HEK293 (cell line): ENCODE results near the gene TMED9.

Source experiments
- SP7 ChIP-seq: fragments of 450-650 bp; formaldehyde crosslinking; IDR thresholded peaks from 2 replicates; pipeline ENCODE4 v1.5.1; 2016; ENCODE audit warnings: missing biosample characterization, missing genetic modification characterization
- TSHZ1 ChIP-seq: fragments of 450-650 bp; formaldehyde crosslinking; IDR thresholded peaks from 2 replicates; pipeline ENCODE4 v1.5.1; 2016; ENCODE audit warnings: missing biosample characterization, missing genetic modification characterization, borderline replicate concordance
- ZBTB11 ChIP-seq: fragments of 450-650 bp; formaldehyde crosslinking; conservative IDR thresholded peaks from 2 replicates; pipeline ENCODE4 v1.5.1; 2016; ENCODE audit warnings: low read depth, missing biosample characterization, missing genetic modification characterization
- ZBTB48 ChIP-seq: fragments of 450-650 bp; formaldehyde crosslinking; IDR thresholded peaks from 2 replicates; pipeline ENCODE4 v1.5.1; 2016; ENCODE audit warnings: missing biosample characterization, missing genetic modification characterization
- ZBTB8A ChIP-seq: fragments of 450-650 bp; formaldehyde crosslinking; IDR thresholded peaks from 2 replicates; pipeline ENCODE4 v1.5.1; 2016; ENCODE audit warnings: missing biosample characterization, missing genetic modification characterization
- ZNF157 ChIP-seq: fragments of 450-650 bp; formaldehyde crosslinking; IDR thresholded peaks from 2 replicates; pipeline ENCODE4 v1.5.1; 2016; ENCODE audit warnings: missing biosample characterization, missing genetic modification characterization
- ZNF274 ChIP-seq, 2 experiments: fragments of 200-500 bp in 1 of 2; fragments of 450-650 bp in 1 of 2; sonication (Bioruptor generic) in 1 of 2; formaldehyde crosslinking in 1 of 2; IDR thresholded peaks; 2 replicates each; pipeline versions ENCODE4 v1.5.1 to v1.6.1; 2014 to 2016; ENCODE audit warnings: borderline replicate concordance in 1 of 2, inconsistent platforms in 1 of 2, low read length in 1 of 2, missing biosample characterization in 1 of 2, missing genetic modification characterization in 1 of 2
- ZNF280C ChIP-seq: fragments of 450-650 bp; formaldehyde crosslinking; IDR thresholded peaks from 2 replicates; pipeline ENCODE4 v1.5.1; 2016; ENCODE audit warnings: missing biosample characterization, missing genetic modification characterization
- ZNF280D ChIP-seq: fragments of 450-650 bp; formaldehyde crosslinking; IDR thresholded peaks from 2 replicates; pipeline ENCODE4 v1.5.1; 2016; ENCODE audit warnings: missing biosample characterization, missing genetic modification characterization
- ZNF302 ChIP-seq: fragments of 450-650 bp; formaldehyde crosslinking; IDR thresholded peaks from 2 replicates; pipeline ENCODE4 v1.5.1; 2016; ENCODE audit warnings: missing biosample characterization, missing genetic modification characterization, low read depth
- ZNF311 ChIP-seq: fragments of 450-650 bp; formaldehyde crosslinking; IDR thresholded peaks from 2 replicates; pipeline ENCODE4 v1.5.1; 2017; ENCODE audit warnings: missing biosample characterization, missing genetic modification characterization, borderline replicate concordance
- ZNF335 ChIP-seq: fragments of 450-650 bp; formaldehyde crosslinking; conservative IDR thresholded peaks from 2 replicates; pipeline ENCODE4 v1.5.1; 2016; ENCODE audit warnings: missing biosample characterization, missing genetic modification characterization
- ZNF521 ChIP-seq: fragments of 450-650 bp; formaldehyde crosslinking; IDR thresholded peaks from 2 replicates; pipeline ENCODE4 v1.5.1; 2017; ENCODE audit warnings: missing biosample characterization, mild to moderate bottlenecking, missing genetic modification characterization
- ZNF544 ChIP-seq: fragments of 450-650 bp; formaldehyde crosslinking; IDR thresholded peaks from 2 replicates; pipeline ENCODE4 v1.5.0; 2017; ENCODE audit warnings: missing biosample characterization, missing genetic modification characterization
- ZNF585B ChIP-seq: fragments of 450-650 bp; formaldehyde crosslinking; IDR thresholded peaks from 2 replicates; pipeline ENCODE4 v1.5.1; 2016; ENCODE audit warnings: missing biosample characterization, missing genetic modification characterization
- ZNF610 ChIP-seq: fragments of 450-650 bp; formaldehyde crosslinking; IDR thresholded peaks from 2 replicates; pipeline ENCODE4 v1.5.1; 2016; ENCODE audit warnings: missing biosample characterization, missing genetic modification characterization, borderline replicate concordance
- ZNF692 ChIP-seq: fragments of 450-650 bp; formaldehyde crosslinking; IDR thresholded peaks from 2 replicates; pipeline ENCODE4 v1.5.1; 2016; ENCODE audit warnings: missing biosample characterization, missing genetic modification characterization
- ZNF701 ChIP-seq: fragments of 450-650 bp; formaldehyde crosslinking; IDR thresholded peaks from 2 replicates; pipeline ENCODE4 v1.5.1; 2016; ENCODE audit warnings: missing biosample characterization, missing genetic modification characterization
- ZNF76 ChIP-seq: fragments of 450-650 bp; formaldehyde crosslinking; IDR thresholded peaks from 2 replicates; pipeline ENCODE4; 2016; ENCODE audit warnings: low read depth, missing biosample characterization, missing genetic modification characterization, borderline replicate concordance
- ZNF768 ChIP-seq: fragments of 450-650 bp; formaldehyde crosslinking; IDR thresholded peaks from 2 replicates; pipeline ENCODE4 v1.5.1; 2018; ENCODE audit warnings: missing biosample characterization, mild to moderate bottlenecking, missing genetic modification characterization
- ZNF830 ChIP-seq: fragments of 450-650 bp; IDR thresholded peaks from 2 replicates; pipeline ENCODE4 v1.5.0; 2018; ENCODE audit warnings: missing biosample characterization, missing genetic modification characterization, low read depth, mild to moderate bottlenecking, moderate library complexity

Gene TMED9

GRCh38 chr5:177599731-177600507, 7.9 kb downstream of the TMED9 start, which contains the start of gene B4GALT7 (continued):
- peak; percentile 98 for TF ChIP-seq ZBTB11 (tag by site-specific recombination)
- no peak for TF ChIP-seq TSHZ1 (tag by site-specific recombination)
- TF ChIP-seq ZNF830 (tag by site-specific recombination): no peak
- no peak for TF ChIP-seq ZNF302 (tag by site-specific recombination)
- 0 out of 2 replicates have a peak, but pooled peaks have one; percentile 5 for TF ChIP-seq ZNF280D
- no peak for TF ChIP-seq ZNF701 (tag by site-specific recombination)
- no peak for TF ChIP-seq ZNF521 (tag by site-specific recombination)
- TF ChIP-seq ZNF768: 0 out of 2 replicates have a peak, but pooled peaks have one; percentile 49
- no peak for TF ChIP-seq ZNF585B (tag by site-specific recombination)
- TF ChIP-seq ZBTB48: no peak; the same call in 1 of the 2 replicates
- TF ChIP-seq ZNF274 (IDR thresholded peaks at IDR 0.05; ENCODE audit: low read length): no peak
- TF ChIP-seq ZNF274 (tag by site-specific recombination; IDR thresholded peaks at IDR 0.05; ENCODE audit: borderline replicate concordance): no peak
- no peak for TF ChIP-seq ZNF311 (tag by site-specific recombination)
- peak; percentile 85 for TF ChIP-seq ZNF335 (tag by site-specific recombination)
- TF ChIP-seq ZNF76 (tag by site-specific recombination): peak; percentile 13; the same call in 1 of the 2 replicates
- 0 out of 2 replicates have a peak, but pooled peaks have one; percentile 24 for TF ChIP-seq ZNF610 (tag by site-specific recombination)
- TF ChIP-seq ZNF157 (tag by site-specific recombination): no peak
- no peak for TF ChIP-seq SP7
- peak; percentile 91 for TF ChIP-seq ZBTB8A (tag by site-specific recombination)
- TF ChIP-seq ZNF692 (tag by site-specific recombination): peak; percentile 90
- TF ChIP-seq ZNF280C: no peak
- TF ChIP-seq ZNF544: no peak
